ENCODE results near the gene CD28.

GRCh38 chr2:203690441-203691047 lies 15.9 kb upstream of the CD28 start:
- TF ChIP-seq CTCF (IDR thresholded peaks at IDR 0.05) (no peak), POLR2A (IDR thresholded peaks at IDR 0.05) (no peak)
